T-helper 1 cell treated with Interleukin-12 subunit alpha and Interleukin-12 subunit beta and Interleukin-4 antibody, amounts not matched to agents 30 μg/mL and 1 μg/mL, for 36 hours (primary cell): ENCODE results near the gene PHAF1.
A peak's percentile ranks its signal among the peaks of the same experiment; 100 is the strongest.

Experiments
- H3K27ac Mint-ChIP-seq: one replicate; pipeline ENCODE4 v1.8.0; 2021; ENCODE audit warnings: mild to moderate bottlenecking, mixed read lengths
- H3K27me3 Mint-ChIP-seq: one replicate; pipeline ENCODE4 v1.8.0; 2021; ENCODE audit warnings: low read depth, mixed read lengths
- H3K36me3 Mint-ChIP-seq: one replicate; pipeline ENCODE4 v1.8.0; 2021; ENCODE audit warnings: low read depth, mixed read lengths
- H3K4me1 Mint-ChIP-seq: one replicate; pipeline ENCODE4 v1.8.0; 2021; ENCODE audit warnings: low read depth, mixed read lengths
- H3K4me3 Mint-ChIP-seq: one replicate; pipeline ENCODE4 v1.8.0; 2021; ENCODE audit warnings: mild to moderate bottlenecking, moderate library complexity, mixed read lengths
- H3K9me3 Mint-ChIP-seq: one replicate; pipeline ENCODE4 v1.8.0; 2021; ENCODE audit warnings: mixed read lengths

PHAF1 gene

GRCh38 chr16:67157892-67158635 lies 48.3 kb downstream of the PHAF1 start:
- H3K9me3 Mint-ChIP-seq: no peaks in the 10 kb centered on the region
- peaks cover 39% of the 10 kb centered on the region for H3K36me3 Mint-ChIP-seq
- H3K27me3 Mint-ChIP-seq: no peaks in the 10 kb centered on the region
- H3K27ac Mint-ChIP-seq: peak overlapping the region; percentile 99
- H3K4me1 Mint-ChIP-seq: peaks cover 54% of the 10 kb centered on the region
- H3K4me3 Mint-ChIP-seq: peak overlapping the region; percentile 91

- H3K27ac Mint-ChIP-seq: peak overlapping the region; percentile 99
- peaks cover 33% of the 10 kb centered on the region for H3K36me3 Mint-ChIP-seq
- H3K4me1 Mint-ChIP-seq: peaks cover 48% of the 10 kb centered on the region
- H3K9me3 Mint-ChIP-seq: no peaks in the 10 kb centered on the region
- peak overlapping the region; percentile 91 for H3K4me3 Mint-ChIP-seq
- no peaks in the 10 kb centered on the region for H3K27me3 Mint-ChIP-seq
Measured at GRCh38 chr16:67158637-67159600, 49.2 kb downstream of the PHAF1 start.

GRCh38 chr16:67161595-67162058 lies 51.9 kb downstream of the PHAF1 start:
- Mint-ChIP-seq H3K27me3 (peaks cover 16% of the 10 kb centered on the region), H3K9me3 (no peaks in the 10 kb centered on the region), H3K27ac (no peak overlapping the region), H3K4me1 (peaks cover 46% of the 10 kb centered on the region), H3K4me3 (peak overlapping the region; percentile 56), H3K36me3 (peaks cover 30% of the 10 kb centered on the region)

GRCh38 chr16:67162506-67163163 lies 52.9 kb downstream of the PHAF1 start:
- Mint-ChIP-seq H3K4me3 (peak overlapping the region; percentile 68), H3K9me3 (no peaks in the 10 kb centered on the region), H3K36me3 (peaks cover 29% of the 10 kb centered on the region), H3K27ac (peak overlapping the region; percentile 50), H3K4me1 (peaks cover 44% of the 10 kb centered on the region), H3K27me3 (peaks cover 19% of the 10 kb centered on the region)

- H3K27ac Mint-ChIP-seq: peak overlapping the region; percentile 41
- H3K4me3 Mint-ChIP-seq: peak overlapping the region; percentile 68
- no peaks in the 10 kb centered on the region for H3K9me3 Mint-ChIP-seq
- peaks cover 26% of the 10 kb centered on the region for H3K36me3 Mint-ChIP-seq
- H3K27me3 Mint-ChIP-seq: peaks cover 19% of the 10 kb centered on the region
- H3K4me1 Mint-ChIP-seq: peaks cover 39% of the 10 kb centered on the region
Measured at GRCh38 chr16:67163164-67163998, 53.6 kb downstream of the PHAF1 start.

GRCh38 chr16:67163999-67164558 lies 54.3 kb downstream of the PHAF1 start:
- Mint-ChIP-seq H3K27me3 (peaks cover 19% of the 10 kb centered on the region), H3K27ac (peak overlapping the region; percentile 41), H3K4me1 (peaks cover 37% of the 10 kb centered on the region), H3K36me3 (peaks cover 22% of the 10 kb centered on the region), H3K4me3 (peak overlapping the region; percentile 68), H3K9me3 (no peaks in the 10 kb centered on the region)

- Mint-ChIP-seq H3K4me1 (peaks cover 39% of the 10 kb centered on the region), H3K4me3 (peak within 1 kb of the TSS; percentile 68), H3K36me3 (peaks cover 22% of the 10 kb centered on the region), H3K9me3 (no peaks in the 10 kb centered on the region), H3K27me3 (peaks cover 19% of the 10 kb centered on the region), H3K27ac (peak within 1 kb of the TSS; percentile 41)
Measured at GRCh38 chr16:67164599-67165061, 54.9 kb downstream of the PHAF1 start, which contains the start of gene HSF4. TSS of gene HSF4 (plus strand) at chr16:67164745. CDS start at chr16:67164812, 67 bp downstream.

GRCh38 chr16:67165121-67166078 lies 55.7 kb downstream of the PHAF1 start:
- peaks cover 45% of the 10 kb centered on the region for H3K4me1 Mint-ChIP-seq
- H3K36me3 Mint-ChIP-seq: peaks cover 22% of the 10 kb centered on the region
- H3K27ac Mint-ChIP-seq: peak overlapping the region; percentile 41
- H3K9me3 Mint-ChIP-seq: no peaks in the 10 kb centered on the region
- H3K4me3 Mint-ChIP-seq: peak overlapping the region; percentile 51
- H3K27me3 Mint-ChIP-seq: peaks cover 19% of the 10 kb centered on the region

- Mint-ChIP-seq H3K27me3 (peaks cover 19% of the 10 kb centered on the region), H3K27ac (no peak overlapping the region), H3K4me1 (peaks cover 47% of the 10 kb centered on the region), H3K4me3 (peak overlapping the region; percentile 54), H3K9me3 (no peaks in the 10 kb centered on the region), H3K36me3 (peaks cover 21% of the 10 kb centered on the region)
Measured at GRCh38 chr16:67166110-67166547, 56.4 kb downstream of the PHAF1 start.

GRCh38 chr16:67166598-67167168 lies 56.9 kb downstream of the PHAF1 start:
- H3K27me3 Mint-ChIP-seq: peaks cover 19% of the 10 kb centered on the region

GRCh38 chr16:67167588-67167987 lies 57.8 kb downstream of the PHAF1 start:
- peaks cover 24% of the 10 kb centered on the region for H3K36me3 Mint-ChIP-seq
- H3K27ac Mint-ChIP-seq: no peak overlapping the region
- no peaks in the 10 kb centered on the region for H3K9me3 Mint-ChIP-seq
- peaks cover 19% of the 10 kb centered on the region for H3K27me3 Mint-ChIP-seq
- peaks cover 46% of the 10 kb centered on the region for H3K4me1 Mint-ChIP-seq
- H3K4me3 Mint-ChIP-seq: peak overlapping the region; percentile 35

More at GRCh38 chr16:67166598-67167168, 56.9 kb downstream of the PHAF1 start:
- peak overlapping the region; percentile 41 for H3K27ac Mint-ChIP-seq
- peak overlapping the region; percentile 54 for H3K4me3 Mint-ChIP-seq
- H3K36me3 Mint-ChIP-seq: peaks cover 23% of the 10 kb centered on the region
- no peaks in the 10 kb centered on the region for H3K9me3 Mint-ChIP-seq
- H3K4me1 Mint-ChIP-seq: peaks cover 50% of the 10 kb centered on the region

- H3K4me1 Mint-ChIP-seq: peaks cover 57% of the 10 kb centered on the region
- H3K4me3 Mint-ChIP-seq: peak overlapping the region; percentile 14
- peaks cover 18% of the 10 kb centered on the region for H3K27me3 Mint-ChIP-seq
- H3K27ac Mint-ChIP-seq: no peak overlapping the region
- no peaks in the 10 kb centered on the region for H3K9me3 Mint-ChIP-seq
- H3K36me3 Mint-ChIP-seq: peaks cover 33% of the 10 kb centered on the region
Measured at GRCh38 chr16:67169011-67169451, 59.3 kb downstream of the PHAF1 start.
